NCI-H345 (cell line): ENCODE measurements around the gene CXCL14.

Source experiments
- DNase-seq: peaks from one replicate; lab custom pipeline; 2025; lab: John Stamatoyannopoulos, UW

Gene CXCL14

DNA sequence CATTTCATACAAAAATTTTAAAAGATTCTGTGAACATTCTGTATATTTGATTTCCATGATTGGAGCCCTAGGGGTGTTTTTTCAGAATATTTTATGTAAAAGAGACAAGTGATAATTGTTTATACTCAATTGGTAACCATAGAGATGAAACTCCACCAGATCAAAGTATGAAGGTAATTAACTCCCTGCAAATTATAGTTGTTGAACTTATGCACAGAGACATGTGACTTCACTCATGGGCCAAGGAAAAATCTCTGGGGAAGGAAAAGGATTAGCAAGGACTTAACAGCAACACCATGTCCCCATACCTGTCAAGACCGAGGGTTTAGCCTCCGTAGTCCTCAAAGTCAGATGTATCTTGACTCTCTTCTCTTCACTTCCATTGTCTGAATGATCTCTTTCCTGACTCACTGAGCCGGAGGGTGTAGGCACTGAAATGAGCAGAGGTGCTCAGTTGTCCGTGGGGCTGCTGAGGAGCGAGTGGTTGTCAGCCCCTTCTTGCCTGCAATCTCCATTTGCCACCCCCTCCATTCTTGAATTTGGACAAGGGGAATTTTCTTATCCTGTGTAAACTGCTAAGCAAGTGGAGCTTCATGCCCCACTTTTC, 17.5 kb upstream of the CXCL14 start:
- no peak for DNase-seq

DNA sequence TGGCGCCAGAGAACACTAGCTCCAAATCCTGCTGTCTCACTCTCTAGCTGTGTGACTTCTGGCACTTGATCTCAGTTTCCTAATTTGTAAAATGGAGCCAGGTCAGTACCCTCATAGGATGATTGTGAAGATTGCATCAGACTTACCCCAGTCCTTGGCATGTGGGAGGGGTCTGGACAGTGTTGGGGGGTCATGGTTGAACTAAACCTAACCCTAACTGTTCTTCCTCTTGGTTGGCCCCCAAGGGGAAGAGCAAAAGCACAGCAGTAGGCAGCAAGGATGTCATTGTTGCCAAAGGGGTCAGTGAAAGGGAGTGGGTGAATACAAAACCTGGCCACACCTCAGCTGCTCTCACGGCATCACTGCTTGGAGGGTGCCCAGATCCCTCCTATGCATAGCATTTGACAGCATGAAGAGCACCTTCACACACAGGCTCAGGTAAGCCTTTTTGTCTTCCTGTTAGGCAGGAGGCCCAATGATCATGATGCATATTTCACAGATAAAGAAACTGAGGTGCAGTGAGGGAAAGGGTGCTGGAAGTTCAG, 15.7 kb upstream of the CXCL14 start:
- no peak for DNase-seq

DNA sequence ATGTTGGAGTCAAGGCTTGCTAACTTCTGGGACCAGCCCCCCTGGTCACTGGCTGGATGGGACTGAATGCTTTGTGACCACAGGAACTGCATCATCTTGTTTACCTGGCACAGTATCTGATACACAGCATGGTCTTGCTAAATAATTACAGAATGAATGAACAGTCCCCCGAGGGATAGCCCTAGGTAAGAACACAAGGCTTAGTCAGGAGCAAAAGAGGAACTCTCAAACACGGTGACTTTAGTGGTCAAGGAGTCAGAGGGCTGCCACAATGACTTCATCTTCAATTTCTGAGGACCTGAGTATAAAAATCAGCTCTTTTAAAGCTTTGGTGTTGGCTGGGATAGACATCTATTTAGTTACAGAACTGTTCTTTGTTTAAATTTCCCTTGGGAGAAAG, 15.1 kb upstream of the CXCL14 start:
- DNase-seq: no peak

DNA sequence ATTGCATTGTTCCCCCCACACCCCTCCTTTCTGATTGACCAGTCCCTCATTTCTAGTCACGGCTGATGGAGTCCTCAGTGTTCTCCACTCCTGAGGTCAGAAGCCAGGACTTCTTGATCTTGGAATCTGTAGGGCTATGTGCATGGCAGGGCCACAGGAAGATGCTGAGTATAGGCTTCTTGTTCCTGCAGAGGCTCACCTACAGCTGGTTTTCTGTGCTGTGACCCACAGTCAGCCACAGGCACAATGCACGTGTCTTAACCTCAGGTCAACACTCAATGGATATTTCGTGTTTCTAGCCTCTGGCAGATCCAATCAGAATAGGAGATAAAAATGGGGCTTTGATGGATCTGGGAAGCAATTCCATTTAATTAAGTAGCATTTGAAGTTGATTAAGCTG, 14.3 kb upstream of the CXCL14 start:
- no peak for DNase-seq

DNA sequence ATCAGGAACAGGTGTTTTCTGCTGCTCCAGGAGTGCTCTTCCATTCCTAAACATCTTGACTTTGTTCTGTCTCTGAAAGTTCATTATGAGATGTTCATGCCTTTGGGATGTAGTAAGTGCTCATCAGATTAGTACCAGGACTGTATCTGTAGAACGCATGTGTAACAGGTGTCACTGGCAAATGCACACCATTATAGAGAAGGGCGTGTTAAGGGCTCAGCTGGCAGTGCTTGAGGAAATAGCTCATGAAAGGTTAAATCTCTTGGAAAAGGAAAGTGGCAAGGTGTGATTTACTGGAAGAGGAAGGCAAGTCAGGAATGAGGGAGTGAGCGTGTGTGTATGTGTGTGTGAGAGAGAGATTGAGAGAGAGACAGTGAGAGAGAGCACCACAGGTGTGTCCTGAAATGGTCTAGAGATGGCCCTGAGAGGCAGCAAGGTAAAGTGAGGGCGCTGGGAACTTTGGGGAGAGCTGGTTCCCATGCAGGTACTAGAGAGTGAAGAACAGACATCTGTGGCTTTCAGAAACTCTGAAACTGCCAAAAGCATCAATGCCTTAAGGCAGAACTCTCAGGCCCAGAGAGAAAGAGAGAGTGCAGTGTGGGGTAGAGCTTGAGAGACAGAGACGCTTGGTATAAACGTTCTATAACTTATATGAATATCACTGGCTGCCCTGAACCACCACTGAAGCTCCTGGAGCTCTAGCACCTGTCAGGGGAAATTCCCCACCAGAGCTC, 13.7 kb upstream of the CXCL14 start:
- DNase-seq: no peak

DNA sequence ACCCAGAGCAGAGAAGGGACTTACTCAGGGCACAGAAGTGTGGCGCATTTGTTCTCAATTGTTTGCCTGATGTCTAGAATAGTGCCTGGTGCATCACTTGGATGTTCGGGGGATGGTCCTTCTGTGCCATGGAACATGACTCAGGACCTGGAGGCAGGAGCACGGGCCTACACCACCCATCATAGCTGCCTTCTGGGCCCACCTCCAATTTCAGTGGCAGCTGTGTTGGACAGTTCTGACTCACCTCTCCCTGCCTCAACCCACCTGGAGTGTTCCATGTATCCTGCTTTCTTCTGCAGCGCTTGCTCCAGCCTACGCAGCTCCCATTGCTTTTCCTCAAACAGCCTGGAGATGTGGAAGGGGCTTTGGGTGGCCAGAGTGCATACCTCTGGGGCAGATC, 12.5 kb upstream of the CXCL14 start:
- no peak for DNase-seq

DNA sequence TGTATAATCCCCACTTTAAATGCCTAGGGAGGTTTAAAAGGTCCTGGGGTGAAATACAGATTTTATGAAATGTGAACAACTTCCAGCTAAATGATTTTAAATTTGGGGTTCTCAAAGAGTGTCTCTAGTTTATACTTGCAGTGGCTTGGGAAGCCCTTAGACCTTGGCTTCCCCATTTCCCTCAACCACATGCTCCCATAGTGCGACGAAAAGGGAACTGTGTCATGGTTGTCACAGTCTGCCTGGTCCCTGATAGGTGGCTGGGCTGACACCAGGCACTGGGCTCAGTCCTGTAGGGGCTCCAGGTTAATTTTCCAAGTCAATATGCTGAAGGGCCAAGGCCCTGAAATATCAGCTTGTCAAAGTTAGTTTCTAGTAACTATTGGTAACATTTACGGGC, 10.4 kb upstream of the CXCL14 start:
- no peak for DNase-seq

- no peak for DNase-seq
Observed at GRCh38 chr5:135587721-135588663, 9.2 kb upstream of the CXCL14 start.

GRCh38 chr5:135584918-135585317, 6.1 kb upstream of the CXCL14 start:
- no peak for DNase-seq

DNA sequence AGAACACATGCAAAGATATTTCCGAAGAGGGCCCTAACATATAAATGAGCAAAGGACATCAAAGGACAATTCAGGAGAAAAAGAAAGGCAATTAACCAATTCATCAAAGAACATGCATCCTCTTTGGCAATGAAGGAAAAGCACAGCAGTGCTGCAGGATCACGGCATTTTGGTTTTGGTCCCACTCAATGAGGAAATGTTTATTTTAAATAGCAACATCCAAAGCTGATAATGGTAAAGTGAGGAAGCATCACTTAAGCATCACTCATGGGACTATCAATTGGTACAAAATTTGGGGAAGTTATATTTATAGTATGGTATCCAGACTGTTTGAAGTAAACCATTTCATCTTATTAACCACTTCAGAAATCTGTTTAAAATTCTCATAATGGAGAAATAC, 5.5 kb upstream of the CXCL14 start:
- no peak for DNase-seq

DNA sequence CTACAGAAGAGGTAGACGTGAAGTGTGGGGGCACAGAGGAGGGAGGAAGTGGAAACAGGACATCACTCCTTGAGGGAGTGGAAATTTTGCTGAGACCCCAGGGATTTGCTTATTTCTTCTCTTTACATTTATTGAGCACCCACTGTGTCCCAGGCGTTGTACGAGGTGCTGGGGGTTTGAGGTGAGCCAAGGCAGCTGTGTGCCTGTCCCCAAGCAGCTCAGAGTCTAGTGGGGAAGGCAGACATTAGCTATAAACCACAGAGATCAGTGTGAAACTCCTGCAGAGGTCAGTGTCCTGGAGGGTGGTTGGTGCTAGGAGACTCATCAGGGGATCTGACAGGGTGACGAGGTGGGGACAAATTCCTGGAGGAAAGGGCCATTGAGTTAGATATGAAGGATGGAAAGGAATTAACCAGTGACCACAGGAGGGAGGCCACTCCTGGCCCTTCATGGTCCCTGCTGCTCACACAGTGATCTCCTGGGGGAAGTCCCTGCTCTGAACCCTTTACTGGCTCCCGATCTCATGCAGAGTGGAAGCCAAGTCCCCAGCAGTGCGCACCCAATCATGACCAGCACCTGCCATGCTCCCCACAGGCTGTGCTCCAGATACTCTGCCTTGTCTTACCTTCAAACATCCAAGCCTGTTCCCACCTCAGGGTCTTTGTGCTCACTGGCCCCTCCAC, 3.4 kb upstream of the CXCL14 start:
- DNase-seq: no peak

DNA sequence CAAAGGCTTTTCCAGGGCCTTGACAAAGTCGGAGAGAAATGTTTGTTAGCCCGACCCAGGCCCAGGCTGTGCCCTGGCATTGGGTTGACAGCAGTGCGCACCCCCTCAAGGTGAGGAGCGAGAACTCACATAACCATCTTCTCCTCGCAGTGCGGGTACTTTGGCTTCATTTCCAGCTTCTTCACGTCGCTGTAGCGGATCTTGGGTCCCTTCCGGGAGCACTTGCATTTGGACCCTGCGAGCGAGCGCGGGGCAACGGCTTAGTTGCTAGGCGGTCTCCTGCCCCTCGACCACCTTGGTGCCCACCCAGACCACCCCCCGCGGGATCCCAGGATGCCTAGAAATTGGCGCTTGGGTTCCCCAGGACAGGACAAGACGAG, 496 bp downstream of the CXCL14 start:
- DNase-seq: no peak

- DNase-seq: no peak
Observed at GRCh38 chr5:135577421-135577820, 1.4 kb downstream of the CXCL14 start.

DNA sequence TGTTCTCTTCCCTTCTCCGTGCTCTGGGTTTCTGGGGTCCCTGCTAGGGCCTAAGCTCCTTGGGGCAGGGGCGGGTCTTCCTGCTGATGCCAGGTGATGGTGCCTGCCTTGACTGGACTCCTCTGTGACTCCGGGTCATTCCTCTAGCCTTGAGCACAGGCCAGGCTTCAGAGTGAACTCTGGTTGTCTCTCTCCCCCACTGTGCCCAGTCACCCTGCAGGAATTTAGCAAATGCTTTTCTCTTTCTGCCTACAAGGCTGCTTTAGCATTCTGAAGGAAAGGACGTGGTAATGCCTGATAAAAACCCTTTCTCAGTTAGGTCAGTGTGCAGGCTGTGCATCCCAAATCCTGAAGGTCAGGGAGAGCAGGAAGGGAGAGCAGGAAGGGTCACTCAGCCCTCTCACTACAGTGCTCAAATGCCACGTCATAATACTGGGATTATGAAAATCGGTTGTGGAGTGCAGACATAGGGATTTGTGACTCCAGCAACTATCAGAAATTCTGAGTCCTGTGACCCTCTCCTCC, 2.7 kb downstream of the CXCL14 start:
- no peak for DNase-seq

GRCh38 chr5:135574493-135574892, 4.3 kb downstream of the CXCL14 start:
- no peak for DNase-seq

GRCh38 chr5:135571902-135572301, 6.9 kb downstream of the CXCL14 start:
- no peak for DNase-seq

DNA sequence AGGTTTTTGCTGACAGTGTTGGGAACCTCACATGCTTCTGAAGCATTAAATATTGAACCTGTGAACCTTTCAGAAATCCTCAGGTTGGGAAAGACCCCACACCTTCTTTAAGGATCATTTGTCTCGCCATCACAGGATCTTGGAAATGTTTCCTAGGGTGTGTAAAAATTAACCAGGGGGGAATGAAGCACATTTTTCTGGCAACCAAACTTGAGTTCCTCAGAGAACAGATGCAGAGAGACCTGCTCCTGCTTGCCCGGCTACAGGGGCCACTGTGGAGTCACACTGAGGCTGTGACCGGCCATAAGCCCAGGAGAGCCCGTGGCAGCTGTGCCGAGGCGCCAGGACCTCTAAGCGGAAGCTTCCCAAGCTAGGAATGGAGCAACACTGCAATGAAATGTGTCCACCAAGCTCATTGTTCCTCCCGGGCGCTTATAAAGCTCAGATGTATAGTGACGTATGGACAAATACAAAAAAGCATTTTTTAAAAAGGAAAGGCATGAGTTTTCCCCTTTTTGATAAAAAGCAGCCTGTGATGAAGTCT, 7.7 kb downstream of the CXCL14 start:
- DNase-seq: no peak

DNA sequence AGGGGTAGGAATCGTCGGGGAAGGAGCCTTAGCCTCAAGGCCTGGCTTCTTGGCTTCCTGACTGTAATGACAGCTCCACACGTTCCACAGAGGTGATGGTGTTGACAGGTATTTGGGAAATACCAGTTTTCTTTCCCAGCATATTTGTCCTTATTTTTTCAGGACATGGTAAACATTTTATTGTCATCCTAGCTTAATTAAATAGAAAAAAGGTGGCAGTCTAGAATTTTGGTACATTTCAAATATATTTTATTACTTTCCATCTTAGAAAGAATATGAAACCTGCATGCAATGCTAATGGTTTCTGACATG, 8.4 kb downstream of the CXCL14 start:
- no peak for DNase-seq

- peak; percentile 52 for DNase-seq
Observed at GRCh38 chr5:135569755-135570452, 8.9 kb downstream of the CXCL14 start.

GRCh38 chr5:135568923-135569360, 9.8 kb downstream of the CXCL14 start:
- DNase-seq: no peak

DNA sequence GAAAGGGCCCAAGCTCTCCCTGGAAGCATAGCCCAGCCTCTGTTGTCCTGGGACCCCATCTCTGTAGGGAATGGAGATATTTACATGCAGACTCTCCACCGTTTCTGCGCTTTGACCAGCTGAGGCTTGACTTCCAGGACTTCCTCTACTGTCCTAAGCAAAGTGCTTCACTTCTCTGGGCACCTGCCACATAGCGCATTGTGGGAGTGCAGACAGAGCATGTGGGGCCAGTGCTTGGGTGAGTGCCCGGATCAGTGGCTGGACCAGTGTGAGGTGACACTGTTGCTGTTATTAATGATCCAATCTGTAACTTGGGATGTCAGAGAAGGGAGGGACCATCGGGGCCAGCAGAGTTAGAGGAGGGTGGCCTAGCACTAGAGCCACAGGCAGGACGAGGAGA, 10.5 kb downstream of the CXCL14 start:
- DNase-seq: no peak
